ENCODE results near the gene NCAPG2.

The NCAPG2 gene

DNA sequence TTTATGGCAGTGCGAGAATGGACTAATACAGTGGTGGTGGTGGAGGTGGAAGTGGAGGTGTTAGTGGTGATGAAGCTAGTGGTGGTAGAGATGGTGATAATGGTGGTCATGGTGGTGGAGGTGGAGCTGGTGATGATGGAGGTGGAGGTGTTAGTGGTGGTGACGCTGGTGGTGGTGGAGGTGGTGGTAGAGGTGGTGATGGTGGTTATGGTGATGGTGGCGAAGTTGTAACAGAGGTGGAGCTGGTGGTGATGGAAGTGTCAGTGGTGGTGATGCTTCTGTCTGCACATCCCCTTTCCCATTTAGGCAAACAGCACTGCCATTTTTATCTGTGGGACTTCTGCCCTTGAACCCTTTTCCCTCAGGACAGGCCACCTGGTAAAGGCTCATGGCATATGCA lies 109.5 kb downstream of the NCAPG2 start:
- no peak for DNase-seq (ENCODE audit: low spot score)

DNA sequence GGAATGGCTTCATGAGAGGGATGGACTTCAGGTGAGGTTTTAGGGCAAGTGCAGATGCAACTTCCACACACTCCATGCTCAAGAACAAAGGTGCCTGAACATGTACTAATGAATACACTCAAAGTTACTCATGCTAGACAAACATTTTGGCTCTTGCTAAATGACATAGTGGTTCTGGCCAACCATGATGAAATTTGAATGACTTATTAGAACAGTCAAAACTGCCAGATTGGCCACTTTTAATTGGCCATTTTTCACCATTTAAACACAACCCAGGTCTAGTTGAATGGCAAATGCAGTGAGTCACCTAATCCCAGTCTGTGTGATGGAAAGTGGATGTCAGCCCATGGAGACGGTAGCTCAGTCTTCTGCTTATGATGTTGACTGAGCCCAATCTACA lies 112.1 kb downstream of the NCAPG2 start:
- DNase-seq (ENCODE audit: low spot score), result no peak

DNA sequence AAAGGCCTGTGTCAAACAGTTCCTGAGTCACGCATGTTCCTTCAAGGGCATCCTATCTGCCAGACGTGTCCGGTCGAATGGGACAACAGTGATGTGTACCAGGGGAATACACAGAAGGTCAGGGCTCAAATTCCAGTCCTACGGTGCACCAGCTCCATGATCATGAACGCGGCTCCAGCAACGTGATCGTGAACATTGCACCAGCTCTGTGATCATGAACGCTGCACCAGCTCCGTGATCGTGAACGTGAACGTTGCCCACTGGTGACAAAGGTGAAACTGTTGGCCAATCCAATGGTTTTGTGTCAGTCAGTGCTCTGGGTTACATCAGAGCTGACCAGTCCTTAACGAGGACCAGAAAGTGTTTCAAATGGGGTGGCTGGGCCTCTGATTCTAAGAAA lies 112.7 kb downstream of the NCAPG2 start:
- no peak for DNase-seq (ENCODE audit: low spot score)

DNA sequence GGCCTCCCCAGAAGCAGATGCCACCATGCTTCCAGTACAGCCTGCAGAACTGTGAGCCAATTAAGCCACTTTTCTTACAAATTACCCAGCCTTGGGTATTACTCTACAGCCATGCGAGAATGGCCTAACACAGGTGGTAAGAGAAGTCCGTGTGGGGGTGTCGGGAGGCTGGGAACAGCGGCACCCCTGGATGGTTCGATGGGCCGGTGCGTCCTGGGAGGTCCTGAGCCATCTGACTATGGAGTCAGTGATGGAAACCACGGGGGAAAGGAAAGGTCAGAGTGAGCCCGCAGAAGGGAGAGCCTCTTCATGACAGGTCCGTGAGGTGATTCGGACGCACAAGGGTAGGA lies 114.4 kb downstream of the NCAPG2 start:
- no peak for DNase-seq (ENCODE audit: low spot score)

DNA sequence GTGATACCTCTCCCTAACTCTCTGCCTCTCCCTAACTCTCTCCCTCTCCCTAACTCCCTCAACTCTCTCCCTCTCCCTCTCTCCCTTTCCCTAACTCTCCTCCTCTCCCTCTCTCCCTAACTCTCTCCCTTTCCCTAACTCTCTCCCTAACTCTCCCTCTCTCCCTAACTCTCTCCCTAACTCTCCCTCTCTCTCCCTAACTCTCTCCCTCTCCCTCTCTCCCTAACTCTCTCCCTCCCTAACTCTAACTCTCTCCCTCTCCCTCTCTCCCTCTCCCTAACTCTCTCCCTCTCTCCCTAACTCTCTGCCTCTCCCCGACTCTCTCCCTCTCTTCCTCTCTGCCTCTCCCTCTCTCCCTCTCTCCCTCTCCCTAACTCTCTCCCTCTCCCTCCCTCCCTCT lies 115.0 kb downstream of the NCAPG2 start:
- no peak for DNase-seq (ENCODE audit: low spot score)

DNA sequence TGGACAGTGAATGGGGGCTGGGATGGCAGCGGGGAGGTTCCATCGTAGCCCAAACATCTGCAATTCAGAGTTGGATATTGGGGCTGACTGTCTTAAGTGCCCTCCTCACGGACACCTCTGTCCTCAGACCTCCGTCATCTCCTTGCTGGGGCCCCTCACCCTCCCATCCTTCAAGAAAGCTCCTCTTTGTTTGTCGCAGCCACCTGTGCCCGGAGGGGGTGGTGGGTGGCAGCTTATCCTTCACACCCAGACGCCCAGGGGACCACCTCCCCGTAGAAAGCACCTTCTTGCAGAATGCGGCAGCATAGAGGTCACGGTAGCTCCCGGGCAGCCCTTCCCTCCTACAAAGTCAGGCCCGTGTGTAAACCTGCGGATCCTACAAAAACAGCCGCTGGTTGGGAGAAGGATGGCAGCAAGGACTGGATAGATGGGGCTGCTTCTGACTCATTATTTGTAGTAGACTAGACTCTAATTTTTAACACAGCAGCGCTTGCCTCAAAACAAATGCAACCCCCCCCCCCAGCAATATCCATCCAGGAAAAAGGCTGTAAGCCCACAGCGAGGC lies 115.6 kb downstream of the NCAPG2 start:
- DNase-seq (ENCODE audit: low spot score), result no peak

DNA sequence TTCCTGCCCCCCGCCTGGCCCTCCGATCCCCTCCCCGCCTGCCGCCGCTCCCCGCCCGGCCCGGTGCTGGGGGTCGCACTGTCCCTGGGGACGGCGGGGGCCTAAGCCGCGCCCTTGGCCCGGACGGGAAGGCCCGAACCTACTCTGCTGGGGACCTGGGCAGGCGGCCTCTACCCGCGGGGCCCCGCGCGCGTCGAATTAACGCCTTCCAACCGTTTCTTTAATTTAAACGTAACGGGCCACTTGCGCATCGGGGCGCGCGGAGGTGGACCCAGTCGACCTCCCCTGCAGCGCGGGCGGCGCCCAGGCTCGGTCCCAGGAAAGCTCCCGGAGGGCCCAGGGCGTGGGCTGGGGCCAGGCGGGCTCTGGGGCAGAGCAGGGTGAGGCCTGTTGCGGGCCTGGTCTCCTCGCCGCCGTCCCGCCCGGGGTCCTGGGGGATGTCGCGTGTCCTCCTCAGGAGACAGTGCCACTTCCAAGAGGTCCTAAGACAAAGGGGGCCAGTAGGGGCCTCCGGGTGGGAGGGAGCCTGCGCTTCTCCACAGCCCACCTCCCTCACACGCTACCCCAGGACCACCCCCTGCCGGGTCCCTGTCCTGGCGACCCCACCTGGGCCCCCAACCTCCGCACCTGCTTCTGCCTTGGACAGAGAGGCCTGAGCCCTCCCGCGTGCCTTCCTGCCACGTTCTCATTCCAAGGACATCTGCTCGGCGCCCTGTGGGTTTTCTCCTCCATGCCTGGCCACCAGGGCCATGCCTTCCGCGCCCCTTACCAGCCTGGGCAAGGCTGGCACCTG lies 116.3 kb downstream of the NCAPG2 start:
- no peak for DNase-seq (ENCODE audit: low spot score)

DNA sequence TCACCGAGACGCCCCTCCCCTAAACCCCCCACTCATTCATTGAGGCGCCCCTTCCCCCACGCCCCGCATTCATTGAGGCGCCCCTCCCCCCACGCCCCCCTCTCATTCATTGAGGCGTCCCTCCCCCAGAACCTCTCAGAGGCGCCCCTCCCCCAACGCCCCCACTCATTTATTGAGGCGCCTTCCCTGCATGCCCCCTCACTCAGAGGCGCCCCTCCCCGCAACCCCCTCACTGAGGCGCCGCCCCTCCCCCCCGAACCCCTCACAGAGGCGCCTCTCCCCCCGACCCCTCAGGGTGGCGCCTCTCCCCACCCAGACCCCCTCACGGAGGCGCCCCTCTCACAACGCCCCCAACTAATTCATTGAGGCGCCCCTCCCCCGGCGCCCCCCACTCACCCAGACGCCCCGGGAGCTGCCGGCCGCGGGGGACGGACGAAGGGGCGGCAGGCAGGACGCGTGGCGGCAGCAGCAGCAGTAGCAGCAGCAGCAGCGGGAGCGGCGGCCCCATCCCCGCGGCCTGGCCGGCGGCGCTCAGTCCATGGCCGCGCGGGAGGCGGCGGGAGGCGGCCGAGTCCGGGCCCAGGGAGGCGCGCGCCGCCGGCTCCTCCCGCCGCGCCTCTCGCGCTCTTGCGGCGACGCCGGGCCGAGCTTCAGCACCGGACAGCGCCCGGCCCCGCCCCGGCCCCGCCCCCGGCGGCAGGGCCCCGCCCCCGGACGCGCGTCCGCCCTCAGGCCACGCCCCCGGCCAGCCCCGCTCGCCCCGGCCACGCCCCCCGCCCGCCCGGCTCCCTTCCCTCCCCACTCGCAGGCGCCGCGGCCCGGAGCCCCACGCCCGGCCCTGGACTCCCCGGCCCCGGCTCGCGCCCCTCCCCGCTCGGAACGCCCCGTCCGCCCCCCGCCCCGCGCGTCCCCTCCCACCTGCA lies 117.2 kb downstream of the NCAPG2 start, which contains the start of gene PTPRN2:
Gene PTPRN2, minus strand, starts transcription at position 662 of the 923 bp plus-strand sequence.
- peak; percentile 75 for DNase-seq (ENCODE audit: low spot score)

DNA sequence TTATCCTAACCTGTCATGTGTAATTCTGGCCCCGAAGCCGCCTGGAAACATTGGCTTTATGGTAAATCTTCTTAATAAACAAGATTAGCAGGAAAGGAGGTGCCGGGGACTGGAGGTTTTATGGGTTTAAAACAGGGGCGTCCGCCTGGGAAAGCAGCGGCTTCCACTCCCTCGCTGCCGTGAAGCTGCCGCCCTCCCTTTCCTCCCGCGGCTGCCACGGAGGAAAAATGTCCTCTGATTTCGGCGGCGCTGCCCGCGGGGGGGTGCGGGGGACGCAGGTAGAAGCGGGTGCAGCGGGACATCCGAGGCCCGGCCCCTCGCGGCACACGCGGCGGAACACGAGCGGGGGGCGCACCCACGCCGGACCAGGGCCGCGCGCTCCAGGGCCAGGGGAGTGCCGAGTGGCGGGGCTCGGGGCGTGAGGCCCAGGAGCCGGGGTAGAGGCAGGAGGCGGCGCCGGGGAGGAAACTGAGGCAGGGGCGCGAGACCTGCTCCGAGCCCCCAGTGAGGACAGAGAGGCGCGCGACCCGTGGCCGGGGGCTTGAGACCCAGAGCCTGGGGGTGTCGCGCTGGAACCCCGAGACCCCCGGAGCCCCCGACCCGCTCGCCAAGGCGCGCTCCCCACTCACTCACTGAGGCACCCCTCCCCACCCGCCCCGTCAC lies 118.0 kb downstream of the NCAPG2 start:
- no peak for DNase-seq (ENCODE audit: low spot score)

DNA sequence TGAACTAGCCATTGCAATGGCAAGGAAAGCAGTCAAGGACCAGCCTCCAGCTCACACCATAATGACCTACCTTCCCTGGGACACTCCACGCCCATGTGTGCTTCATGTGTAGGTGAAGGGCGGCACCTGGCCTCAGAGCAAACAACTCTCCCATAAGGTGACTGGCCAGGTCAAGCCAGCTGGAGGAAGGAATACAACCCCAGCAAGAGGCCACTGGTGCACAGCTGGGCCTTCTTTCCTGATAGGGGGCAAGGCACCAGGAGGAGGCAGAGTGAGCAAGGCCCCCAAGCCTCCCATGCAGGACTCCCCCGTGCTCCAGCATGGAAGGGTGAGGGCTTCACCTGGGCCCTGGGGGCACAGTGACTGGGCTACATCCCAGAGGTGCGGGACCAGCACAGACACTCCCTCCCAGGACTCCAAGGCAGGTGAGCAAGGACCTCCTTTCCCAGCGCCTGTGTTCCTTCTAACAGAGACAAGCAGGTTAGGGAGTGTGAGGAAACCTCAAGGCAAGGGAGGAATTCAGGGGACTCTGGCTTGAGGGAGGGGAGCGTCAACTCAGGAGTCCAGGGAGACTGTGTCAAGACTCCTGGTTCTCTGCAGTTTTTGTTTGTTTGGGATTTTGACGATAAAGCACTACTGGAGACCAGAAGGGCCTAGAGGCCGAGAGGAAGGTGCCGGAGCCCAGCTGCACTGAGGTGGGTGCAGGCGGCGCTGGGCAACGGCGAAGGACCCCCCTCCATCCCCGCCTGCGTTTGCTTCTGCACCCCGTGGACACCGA lies 118.7 kb downstream of the NCAPG2 start:
- DNase-seq (ENCODE audit: low spot score), result no peak

DNA sequence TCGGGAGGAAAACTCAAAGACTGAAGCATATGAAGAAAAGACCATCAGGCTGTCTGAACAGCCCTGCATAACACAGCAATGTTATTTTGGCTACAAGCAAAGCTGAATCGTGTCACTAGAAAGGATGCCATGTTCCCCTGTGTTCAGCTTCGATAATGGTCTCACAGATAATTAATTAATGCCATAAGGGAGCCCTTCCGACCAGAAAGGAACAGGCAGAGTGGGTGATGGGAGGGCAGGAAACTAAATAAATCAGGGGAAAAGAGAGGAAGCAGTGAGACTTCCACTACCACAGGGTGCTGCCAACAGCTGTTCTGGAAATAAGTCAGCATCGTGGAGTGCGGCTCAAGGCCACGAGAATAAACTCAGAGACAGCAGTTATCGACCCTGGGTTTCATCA lies 120.2 kb downstream of the NCAPG2 start:
- no peak for DNase-seq (ENCODE audit: low spot score)

DNA sequence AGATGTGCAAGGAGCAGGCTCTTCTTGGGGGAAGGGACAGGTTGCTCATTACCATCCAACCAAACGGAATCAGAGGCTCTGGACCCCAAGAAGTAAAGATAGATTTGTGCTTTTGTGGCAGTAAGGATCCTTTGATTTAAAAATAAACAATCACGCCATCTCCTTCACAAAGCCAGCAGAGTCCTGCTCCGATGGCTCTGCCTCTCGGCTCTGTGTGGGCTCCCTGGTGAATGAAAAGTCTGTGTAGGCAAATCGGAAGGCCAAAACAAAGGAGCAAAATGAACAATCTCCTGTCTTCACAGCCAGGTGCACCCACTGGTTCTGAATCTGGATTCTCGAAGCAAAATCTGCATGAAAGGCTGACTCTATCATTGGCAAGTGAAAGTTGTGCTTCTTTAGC lies 120.8 kb downstream of the NCAPG2 start:
- DNase-seq (ENCODE audit: low spot score), result no peak

DNA sequence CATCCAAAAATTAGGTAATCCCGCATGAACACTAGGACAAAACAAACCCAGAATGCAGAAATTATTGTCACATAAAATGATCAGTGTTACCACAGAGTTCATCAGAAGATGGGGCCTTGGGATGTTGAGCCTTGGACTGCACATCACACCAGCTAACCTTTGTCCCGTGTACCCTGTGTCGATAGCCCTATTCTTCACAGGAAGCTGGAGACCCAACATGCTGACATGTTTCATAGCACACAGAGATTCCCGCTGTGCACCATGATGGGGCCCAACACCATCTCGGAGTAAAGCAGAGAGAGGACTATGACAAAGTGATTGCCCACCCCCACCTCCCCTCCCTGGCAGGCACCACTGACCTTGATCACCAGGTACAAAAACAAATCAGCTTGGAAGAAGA lies 121.5 kb downstream of the NCAPG2 start:
- no peak for DNase-seq (ENCODE audit: low spot score)

DNA sequence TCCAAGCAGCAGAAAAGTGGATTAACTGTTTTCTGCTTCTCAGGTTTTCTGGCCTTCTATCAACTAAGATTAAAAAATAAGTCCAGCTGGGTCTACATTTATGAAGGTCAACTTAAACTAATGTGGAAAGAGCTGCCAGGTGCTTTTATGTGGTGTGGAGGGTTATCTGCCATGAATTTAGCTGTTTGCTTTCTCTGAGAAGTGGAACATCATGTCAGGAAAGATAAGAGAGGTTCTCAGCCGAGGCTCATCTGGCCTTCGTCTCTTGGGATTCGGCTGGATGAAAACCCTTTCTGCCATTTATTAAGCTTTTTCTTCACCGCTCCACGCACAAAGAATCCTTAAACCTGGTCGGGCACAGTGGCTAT lies 122.5 kb downstream of the NCAPG2 start:
- DNase-seq (ENCODE audit: low spot score), result no peak

DNA sequence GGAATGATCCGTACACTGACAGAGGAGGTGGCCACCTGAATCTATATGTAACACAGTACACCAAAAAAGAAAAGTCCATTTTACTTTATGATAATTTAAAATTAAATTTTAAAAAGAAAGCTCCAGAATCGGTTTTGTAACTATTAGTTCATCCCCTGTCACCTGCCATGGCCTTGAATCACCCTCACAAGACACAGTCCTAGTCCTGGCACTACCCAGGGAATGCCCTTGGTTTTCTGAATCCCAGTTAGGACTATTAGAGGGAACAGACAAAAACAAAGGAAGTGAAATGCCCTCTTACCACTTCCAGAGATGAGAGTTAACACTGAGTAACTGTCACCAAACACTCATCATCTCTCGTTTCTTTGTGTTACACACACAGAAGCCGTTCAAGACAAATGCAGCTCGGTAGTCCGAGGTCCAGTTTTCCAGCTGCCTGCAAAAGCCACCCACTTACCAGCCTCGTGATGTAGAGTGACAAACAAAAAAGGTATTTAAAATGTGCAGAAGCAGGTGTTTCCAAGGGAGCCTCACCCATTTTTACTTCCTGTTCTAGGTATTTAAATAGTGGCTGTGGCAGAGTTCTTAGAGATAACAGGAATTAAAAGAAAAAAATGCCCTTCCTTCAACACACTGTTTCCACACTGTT lies 123.0 kb downstream of the NCAPG2 start:
- DNase-seq (ENCODE audit: low spot score), result no peak

All from HuH-7 (cell line).